Measurements from ENCODE around the gene TRIM14.
"Not testable (repeated sequence)": the region's sequence is repeated elsewhere in the genome, so short reads cannot be mapped to it uniquely, and the experiment has no call there.

The TRIM14 gene

DNA sequence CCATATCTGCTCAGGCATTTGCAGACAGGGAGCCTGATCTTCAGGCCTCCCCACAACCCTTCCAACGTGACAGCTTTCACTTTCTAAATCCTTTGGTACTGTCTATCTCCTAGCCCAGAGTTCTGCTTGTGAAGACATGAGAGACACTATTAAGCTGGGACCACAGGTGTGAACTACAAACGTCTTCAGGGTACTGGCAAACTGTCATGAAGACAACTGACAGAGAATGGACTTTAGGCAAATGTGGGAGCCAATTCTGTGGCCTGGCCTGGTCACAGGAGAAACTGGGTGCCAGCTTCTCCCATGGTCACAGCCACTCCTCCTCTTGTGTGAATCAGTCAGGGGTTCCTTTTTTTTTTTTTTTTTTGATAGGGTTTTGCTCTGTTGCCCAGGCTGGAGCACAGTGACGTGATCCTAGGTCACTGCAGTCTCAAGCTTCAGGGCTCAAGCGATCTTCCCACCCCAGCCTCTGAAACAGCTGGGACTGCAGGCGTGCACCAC lies 10.4 kb downstream of the TRIM14 start:
- DNase-seq, result no peak

DNA sequence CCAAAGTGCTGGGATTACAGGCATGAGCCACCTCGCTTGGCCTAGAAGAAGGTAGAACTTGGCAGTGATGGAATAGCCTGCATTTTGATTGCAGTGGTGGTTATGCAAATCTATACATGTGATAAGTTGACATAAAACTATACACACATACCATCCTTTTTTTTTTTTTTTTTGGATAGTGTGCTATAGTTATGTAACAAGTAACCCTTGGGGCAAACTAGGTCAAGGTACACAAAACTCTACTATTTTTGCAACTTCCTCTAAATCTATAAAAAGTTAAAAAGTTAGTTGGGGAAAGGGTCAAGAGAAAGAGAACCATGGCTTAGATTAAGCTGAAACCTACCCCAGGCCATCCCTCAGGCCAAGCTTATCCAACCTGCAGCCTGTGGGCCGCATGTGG lies 11.1 kb downstream of the TRIM14 start:
- DNase-seq, result no peak

DNA sequence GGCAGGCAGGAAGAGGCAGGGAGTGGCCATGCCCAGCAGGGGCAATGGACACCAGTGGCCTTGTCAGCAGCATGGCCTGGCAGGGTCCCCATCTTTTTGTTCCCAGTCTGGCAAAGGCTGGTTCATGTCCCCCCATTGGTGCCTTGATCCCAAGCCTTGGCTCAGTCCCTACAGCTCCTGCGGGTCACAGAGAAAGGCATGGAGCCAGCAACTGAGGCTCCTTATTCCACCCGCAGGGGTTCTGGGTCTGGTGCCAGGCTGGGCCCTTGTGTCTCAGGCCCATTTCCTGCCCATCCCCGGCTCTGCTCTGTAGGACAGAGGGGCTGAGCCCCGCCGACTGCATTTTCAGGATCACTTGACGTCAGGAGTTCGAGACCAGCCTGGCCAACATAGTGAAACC lies 14.0 kb downstream of the TRIM14 start:
- DNase-seq, result no peak

DNA sequence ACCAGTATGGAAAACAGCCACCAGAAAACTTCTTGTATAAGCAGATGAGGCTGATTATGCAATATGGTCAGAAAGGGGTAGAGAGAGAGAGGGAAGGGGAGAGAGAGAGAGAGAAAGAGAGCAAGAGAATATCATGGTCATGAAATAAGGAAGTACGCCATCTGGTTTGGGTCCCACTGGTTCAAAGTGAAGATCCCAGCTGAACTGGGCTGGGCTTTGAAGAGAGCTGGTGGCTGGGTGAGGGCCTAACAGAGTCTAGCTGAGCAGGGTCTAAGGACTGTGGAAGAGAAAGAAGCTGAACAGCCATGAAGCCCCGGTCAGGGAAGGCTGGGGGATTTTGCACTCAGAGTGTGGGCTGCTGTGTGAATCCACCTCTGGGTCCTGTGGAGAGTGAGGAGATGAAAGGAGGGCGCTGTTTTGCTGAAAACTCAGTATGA lies 14.6 kb downstream of the TRIM14 start:
- DNase-seq, result no peak

DNA sequence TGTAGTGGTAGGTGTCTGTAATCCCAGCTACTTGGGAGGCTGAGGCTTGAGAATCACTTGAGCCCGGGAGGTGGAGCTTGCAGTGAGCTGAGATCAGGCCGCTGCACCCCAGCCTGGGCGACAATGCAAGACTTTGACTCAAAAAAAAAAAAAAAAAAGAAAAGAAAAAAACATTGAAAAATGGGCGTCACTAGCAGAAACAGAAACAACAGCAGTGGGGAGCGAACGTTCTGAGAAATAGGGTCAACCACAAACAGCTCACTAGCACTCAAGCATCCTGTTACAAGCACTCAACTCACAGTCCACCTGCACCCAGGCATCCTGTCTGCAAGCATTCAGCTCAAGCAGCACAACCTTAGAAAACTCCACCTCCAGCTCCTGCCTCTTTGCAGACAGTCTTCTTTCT lies 17.2 kb downstream of the TRIM14 start:
- DNase-seq, result no peak

DNA sequence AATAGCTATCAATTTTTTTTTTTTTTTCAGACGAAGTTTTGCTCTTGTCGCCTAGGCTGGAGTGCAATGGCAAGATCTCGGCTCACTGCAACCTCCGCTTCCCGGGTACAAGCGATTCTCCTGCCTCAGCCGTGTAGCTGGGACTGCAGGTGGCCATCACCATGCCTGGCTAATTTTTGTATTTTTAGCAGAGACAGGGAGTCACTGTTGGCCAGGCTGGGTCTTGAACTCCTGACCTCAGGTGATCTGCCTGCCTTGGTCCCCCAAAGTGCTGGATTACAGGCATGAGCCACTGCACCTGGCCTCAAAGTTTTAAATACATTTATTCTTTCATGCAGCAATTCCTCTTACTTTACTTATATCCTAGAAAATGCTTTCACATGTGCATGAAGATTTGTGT lies 17.6 kb downstream of the TRIM14 start:
- no peak for DNase-seq

DNA sequence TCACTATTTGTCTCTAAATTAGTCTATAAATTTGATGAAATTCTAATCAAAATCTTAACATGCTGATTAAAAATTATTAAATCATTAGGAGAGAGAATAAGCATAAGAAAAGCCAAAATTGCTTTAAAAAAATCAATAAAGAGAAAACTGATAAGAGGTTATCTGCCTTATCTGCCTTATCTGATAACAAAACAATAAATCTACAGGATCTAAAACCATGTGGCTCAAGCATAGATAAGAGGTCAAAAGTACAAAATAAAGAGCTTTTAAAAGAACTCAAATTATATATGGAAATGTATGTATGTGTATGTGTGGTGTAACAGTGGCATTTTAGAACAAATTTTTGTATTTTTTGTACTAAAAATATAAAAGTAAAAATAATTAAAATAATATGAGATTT lies 18.6 kb downstream of the TRIM14 start:
- no peak for DNase-seq

DNA sequence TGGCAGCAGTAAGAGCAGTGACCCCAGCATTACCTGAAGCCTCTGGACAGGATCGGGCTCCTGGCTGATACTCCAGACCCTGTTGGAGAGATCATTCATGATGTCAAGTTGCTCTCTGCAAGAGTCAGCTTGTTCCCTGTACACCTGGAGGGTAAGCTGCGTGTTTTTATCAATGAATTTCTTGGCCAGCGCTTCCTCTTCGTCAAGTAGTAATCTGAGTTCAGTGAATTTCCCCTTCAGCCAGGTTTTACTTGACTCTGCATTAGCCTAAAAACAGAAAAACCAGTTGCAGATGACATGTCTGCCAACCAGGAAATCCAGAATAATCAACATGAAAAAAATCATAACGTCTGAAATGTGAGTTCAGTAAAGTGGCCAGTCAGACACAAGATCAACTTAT lies 19.1 kb downstream of the TRIM14 start:
- DNase-seq, result no peak

DNA sequence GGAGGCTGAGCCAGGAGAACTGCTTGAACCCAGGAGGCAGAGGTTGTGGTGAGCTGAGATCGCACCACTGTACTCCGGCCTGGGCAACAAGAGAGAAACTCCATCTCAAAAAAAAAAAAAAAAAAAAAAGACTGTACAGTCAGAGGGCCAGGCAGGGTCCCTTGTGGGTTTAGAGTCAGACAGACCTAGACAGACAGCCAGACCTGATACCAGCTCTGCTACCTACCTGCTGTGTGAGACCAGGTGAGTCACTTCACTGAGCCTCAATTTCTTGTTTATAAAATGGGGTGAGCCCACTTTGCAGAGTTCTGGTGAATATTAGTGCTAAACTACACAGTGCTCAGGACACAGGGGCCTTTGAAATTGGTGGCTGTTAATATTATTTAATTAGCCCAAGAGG lies 19.7 kb downstream of the TRIM14 start:
- DNase-seq, result no peak

DNA sequence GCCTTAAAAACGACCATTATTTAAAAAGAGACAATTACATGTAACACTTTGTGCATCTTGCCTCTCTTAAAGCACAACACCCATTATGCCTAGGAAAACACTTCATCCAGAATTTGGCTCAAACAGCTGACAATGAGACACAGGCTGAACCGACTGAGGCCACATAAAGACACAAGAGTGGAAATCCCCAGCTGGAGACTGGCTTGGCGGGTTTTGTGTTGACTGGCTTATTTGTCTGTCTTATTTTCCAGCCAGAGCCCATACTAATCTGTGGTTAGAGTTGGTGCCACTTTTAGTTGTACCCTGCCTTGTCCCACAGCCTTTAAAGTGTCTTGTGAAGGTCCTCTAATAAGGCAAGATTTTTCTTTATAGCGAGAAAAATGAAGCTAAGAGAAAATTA lies 21.2 kb downstream of the TRIM14 start:
- DNase-seq, result no peak

DNA sequence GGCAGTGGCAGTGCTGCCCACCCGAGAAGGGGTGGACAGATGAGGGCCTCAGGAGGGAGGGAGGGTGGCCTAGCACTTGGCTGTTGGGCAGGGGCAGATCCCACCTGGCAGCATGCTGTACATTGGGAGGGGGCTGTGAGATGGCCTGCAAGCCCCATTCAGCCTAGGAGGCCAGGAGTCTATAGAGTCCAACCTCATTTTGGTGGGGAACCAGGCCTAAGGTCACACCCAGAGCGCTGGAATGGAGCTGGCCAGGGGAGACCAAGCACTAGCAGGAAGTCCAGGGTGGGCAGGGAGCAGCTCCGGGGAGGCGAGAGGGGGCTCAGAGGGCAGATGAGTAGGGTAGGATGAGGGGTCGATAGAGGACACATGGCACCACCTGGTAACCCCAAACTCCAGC lies 22.9 kb downstream of the TRIM14 start:
- no peak for DNase-seq

DNA sequence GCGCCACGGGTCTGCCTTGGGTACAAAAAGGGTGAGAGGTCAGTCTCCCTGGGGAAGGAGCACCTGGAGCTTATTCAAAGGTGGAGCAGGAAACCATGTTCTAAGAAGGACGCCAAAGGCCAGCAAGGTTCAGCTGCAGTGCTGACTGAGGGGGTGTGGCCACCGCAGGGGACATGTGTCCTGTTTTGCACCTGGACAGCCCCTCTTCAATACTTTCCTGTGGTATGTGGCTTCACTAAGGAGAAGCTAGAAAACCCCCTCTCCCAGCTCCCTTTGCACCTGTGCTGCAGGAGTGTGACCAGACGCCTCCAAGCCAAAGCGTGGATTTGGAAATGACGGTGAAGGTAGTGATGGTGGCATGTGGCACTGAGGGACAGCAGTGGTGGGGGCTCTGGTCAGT lies 23.6 kb downstream of the TRIM14 start:
- no peak for DNase-seq

DNA sequence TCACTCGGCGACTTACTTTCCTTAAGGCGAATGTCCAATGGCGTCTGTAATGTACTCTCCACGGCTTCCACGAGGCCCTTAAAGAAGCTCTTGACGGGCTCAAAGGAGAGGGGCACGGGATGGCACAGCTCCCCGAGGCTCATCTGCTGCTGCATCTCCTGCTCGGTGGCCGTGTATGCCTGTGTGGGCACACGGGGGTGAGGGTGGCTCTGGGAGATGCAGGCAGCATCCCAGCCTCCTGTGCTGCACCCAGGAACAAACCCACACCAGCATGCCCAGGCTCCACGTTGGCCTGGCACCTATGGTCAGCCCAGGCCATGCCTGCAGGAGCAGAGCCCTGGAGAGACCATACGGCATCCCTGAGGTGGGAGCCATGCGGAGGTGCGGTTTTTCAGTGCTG lies 24.2 kb downstream of the TRIM14 start:
- DNase-seq, result no peak

DNA sequence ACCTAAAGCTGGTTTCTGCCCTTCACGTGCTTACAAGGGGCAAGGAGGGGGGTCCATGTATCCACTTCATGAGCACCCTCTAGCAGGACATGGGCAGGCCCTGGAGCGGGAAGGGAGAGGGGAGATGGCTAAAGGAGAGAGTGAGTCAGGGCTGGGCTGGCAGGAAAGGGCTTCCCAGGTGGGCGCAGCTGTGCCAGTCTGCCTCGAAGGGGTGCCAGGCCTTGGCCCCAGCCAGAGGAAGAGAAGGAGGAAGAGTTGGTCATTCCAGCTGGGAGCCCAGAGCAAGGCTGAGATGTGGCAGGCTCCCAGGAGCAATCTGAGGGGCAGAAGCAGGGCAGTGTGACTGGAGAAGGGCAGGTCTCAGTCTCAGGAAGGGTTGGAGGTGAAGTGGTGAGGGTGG lies 24.7 kb downstream of the TRIM14 start:
- no peak for DNase-seq

DNA sequence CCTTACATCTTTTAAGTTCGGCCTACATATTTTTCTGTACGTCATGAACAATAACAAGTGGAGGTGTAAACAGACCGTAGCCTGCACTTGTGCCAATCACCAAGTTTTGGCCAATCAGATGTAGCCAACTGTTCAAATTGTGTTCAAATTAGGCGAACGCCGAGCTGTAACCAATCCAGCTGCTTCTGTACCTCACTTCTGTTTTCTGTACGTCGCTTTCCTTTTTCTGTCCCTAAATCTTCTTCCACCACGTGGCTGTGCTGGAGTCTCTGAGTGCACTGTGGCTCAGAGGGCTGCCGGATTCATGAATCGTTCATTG lies 26.4 kb downstream of the TRIM14 start:
- peak in 1 of 58 donors; percentile 13 for DNase-seq

DNA sequence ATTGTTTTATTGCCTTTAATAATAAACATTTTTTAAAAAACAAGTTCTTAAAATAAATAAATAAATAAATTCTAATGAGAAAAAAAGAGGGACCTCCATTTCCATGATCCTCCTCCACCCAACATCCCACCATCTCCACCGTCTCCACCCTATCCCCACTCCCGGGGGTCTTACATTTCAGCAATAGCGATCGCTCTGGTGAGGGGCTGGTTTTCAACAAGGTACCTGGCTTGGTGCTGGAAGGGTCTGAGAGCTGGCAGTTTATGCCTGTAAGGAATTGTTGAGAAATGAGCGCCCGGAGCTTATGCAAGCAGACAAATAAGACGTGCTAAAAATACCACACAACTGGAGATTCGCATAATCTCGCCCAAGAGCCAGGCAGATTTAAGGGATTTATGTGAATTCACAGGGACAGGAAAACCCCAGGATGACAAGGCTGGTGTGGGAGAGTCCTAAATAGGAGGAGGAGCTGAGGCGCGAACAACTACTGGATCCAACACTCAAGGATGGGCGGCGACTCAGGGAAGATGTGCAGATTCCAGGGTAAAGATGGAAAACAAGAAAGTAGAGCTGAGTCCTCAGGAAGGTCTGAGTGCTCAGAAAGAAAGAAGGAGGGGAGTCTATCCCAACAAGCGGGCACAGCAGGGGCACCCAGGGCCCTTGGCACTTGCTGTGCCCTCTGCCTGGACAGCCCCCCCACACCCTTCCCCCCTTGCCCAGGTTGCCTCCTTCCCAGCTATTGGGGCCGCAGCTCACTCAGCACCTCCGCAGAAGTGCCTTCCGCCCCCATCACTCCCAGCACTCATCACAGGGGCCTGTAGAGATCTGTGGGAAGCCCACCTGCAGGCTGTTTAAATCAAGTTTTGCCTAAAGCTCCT lies 27.0 kb downstream of the TRIM14 start:
- DNase-seq, result peak in 33 of 58 donors; percentile 3 to 79 (median 26)

DNA sequence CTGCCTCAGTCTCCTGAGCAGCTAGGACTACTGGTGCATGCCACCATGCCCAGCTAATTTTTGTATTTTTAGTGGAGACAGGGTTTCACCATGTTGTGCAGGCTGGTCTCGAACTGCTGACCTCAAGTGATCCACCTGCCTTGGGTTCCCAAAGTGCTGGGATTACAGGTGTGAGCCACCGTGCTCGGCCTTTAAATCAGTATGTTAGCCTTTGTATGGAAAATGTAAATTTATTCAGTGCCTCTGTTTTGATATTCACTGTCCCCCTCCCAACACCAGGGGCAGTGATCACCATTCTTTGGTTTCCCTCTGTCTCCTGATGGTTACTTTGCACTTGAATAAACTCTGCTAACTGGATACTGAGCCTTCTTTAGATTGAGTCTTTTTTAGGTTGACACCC lies 28.3 kb downstream of the TRIM14 start:
- not testable (repeated sequence) for DNase-seq

DNA sequence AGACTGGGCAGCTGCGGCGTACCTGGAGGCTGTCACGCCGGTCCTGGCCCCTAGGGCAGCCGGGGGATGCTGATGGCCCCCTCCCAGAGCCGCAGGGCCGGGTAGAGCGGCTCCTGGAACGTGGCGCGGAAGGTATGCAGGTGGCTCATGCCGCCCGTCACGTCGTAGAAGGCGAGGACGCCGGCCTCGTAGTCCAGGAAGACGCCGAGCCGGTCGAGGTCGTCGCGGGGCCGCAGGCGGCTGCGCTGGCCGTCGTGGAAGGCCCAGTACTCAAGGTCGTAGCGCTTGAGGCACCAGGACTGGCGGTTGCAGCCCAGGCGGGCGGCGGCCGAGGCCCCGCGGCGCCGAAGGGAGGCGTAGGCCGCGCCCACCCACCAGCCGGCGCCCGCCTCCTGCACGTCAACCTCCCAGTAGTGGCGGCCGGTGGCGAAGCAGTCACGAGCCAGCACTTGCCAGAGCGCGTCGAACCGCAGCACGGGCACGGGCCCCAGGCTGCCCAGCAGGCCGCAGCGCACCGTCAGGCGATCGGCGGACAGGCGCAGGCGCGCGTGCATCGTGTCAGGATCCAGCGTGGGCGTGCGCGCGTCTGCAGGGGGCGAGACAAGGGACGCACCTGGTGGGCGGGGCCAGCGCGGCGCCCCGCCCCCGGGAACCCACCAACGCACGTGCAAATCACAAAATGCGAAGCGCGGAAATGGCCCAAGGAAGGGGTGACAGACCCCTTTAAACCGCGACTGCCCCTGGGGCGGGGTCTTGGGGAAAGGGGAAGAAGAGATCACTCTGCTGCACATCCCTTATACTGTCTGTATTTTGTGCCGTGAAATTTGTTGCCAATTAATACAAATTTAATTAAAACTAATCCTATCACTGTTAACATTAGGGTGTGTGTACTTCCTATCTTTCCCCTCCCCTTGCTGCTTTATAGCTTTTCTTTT lies 31.3 kb downstream of the TRIM14 start:
- DNase-seq, result peak in 3 of 58 donors; percentile 2 to 35 (median 8)

DNA sequence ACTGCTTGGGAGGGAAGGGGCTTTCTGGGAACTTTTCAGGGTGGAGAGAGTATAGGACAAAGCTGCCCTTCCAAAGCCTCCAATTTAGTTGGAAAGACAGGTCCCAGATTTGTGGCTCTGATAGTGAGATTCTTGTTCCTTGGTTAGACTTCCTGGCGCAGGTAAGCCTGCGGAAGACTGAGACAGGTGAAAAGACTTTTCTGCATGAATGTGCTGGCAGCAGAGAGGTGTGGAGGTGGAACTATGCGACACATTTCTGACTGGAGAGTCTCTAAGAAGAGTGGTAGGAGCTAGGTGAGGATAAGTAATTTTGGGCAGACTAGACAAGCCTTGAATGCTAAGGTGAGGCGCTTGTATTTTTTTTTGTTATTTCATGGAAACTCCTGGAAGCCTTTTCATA lies 32.6 kb downstream of the TRIM14 start:
- no peak for DNase-seq

DNA sequence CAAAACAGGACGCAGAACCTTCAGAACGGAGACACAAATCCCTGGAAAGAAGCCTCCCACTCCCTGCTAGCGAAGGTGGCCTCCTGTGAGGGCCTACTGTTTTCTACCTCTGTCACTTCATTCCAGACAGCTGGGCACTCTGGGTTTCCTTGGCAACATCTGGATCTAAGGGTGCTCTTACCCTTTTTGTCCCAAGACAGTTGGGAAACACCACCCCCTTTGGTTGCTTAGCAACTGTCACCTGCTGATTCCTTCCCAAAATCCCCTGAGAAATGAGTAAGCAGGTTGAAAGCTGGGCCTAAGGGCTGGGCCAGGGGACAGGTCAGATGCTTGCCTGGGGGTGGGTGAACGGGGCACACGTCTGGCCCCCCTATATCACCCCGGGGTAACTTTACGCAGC lies 33.1 kb downstream of the TRIM14 start:
- DNase-seq, result no peak

DNA sequence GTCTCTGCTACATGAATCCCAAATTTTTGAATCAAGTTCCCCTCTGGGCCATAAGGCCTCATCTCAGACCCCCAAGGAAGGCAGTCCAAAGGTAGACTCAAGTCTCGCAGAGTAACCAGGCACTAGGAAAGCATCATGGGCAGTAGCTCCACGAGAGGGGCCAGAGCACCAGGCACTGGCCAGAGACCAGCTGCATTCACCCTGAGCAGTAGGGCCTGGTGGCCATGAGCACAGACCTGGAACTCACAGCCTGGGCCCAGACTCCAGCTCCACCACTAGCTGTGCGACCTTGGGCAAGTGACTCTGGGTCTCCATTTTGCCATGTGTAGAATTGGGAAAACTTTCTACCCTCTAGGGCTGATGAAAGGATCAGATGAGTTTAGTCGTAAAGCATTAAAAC lies 34.0 kb downstream of the TRIM14 start:
- no peak for DNase-seq

DNA sequence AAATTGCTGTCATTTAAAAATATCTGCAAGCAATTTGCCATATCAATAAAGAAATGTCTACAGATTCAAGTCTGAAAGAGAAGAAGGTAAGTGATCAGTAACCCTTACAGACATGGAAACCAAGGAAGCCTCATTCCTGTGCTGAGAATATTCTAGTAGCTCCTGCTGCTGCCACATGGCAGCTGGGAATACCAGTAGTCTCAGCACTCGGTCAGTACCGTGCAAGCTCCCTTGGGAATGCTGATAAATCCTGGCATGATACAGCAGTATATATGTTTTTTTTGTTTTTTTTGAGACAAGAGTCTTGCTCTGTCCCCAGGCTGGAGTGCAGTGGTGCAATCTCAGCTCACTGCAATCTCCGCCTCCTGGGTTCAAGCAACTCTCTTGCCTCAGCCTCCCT lies 34.6 kb downstream of the TRIM14 start:
- DNase-seq, result no peak
